ENCODE data around the gene SLC16A12. TPM values are rescaled to one million over a fixed set of nuclear protein-coding genes. Genes with fewer than 3 reads are reported as not detected.
A peak's percentile ranks its signal among the peaks of the same experiment; 100 is the strongest.

Gene SLC16A12
- total and polyA plus RNA-seq, 4 donors = 0.03 to 10.7 (median 0.94) TPM

GRCh38 chr10:89421018-89421476 is 114.3 kb downstream of the SLC16A12 start:
- no peaks in the 10 kb centered on the region for H3K27me3 ChIP-seq (ENCODE audit: control insufficient read depth in 4 of 4, insufficient read depth in 4 of 4, low read length in 3 of 4)
- no peak overlapping the region for H3K27ac ChIP-seq (ENCODE audit: low read depth in 1 of 2, low read length in 2 of 2)
- H3K9ac ChIP-seq (ENCODE audit: low read depth in 1 of 2, low read length in 2 of 2) = no peak overlapping the region
- peaks cover 5 to 20% (median 18%) of the 10 kb centered on the region in 4 donors for H3K4me1 ChIP-seq (ENCODE audit: control insufficient read depth in 4 of 4, insufficient read depth in 4 of 4, low read length in 3 of 4)
- 96% methylated on average over 2 of the region's 2 CpGs for WGBS
- H3K9me3 ChIP-seq (ENCODE audit: control insufficient read depth in 4 of 4, low read length in 3 of 4) = no peaks in the 10 kb centered on the region
- DNase-seq (ENCODE audit: low spot score) = no peak
- H3K4me3 ChIP-seq (ENCODE audit: low read depth in 1 of 3, low read length in 3 of 3) = no peak overlapping the region
- peaks cover 0 to 7% (median 1%) of the 10 kb centered on the region in 4 donors for H3K36me3 ChIP-seq (ENCODE audit: control insufficient read depth in 4 of 4, insufficient read depth in 3 of 4, low read depth in 1 of 4, low read length in 3 of 4)
- TF ChIP-seq YY1 (IDR thresholded peaks at IDR 0.05) = no peak
- no peak for TF ChIP-seq EGR1 (IDR thresholded peaks at IDR 0.05; ENCODE audit: low read depth in 2 of 2)
- no peak for TF ChIP-seq RXRA (IDR thresholded peaks at IDR 0.05)
- TF ChIP-seq, protein P1, sequence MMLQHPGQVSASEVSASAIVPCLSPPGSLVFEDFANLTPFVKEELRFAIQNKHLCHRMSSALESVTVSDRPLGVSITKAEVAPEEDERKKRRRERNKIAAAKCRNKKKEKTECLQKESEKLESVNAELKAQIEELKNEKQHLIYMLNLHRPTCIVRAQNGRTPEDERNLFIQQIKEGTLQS (IDR thresholded peaks at IDR 0.05) = no peak
- no peak for TF ChIP-seq FOXA1 (IDR thresholded peaks at IDR 0.05)
- no peak for TF ChIP-seq JUND (IDR thresholded peaks at IDR 0.05)
- TF ChIP-seq HNF4A (conservative IDR thresholded peaks at IDR 0.05) = no peak
- no peak for TF ChIP-seq RAD21 (IDR thresholded peaks at IDR 0.05)
- TF ChIP-seq FOXA2 (IDR thresholded peaks at IDR 0.05) = no peak
- TF ChIP-seq SP1 (IDR thresholded peaks at IDR 0.05) = no peak
- TF ChIP-seq, protein P2, sequence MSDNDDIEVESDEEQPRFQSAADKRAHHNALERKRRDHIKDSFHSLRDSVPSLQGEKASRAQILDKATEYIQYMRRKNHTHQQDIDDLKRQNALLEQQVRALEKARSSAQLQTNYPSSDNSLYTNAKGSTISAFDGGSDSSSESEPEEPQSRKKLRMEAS (IDR thresholded peaks at IDR 0.05) = no peak
- no peak for TF ChIP-seq GABPA (IDR thresholded peaks at IDR 0.05 in 1 of 2, conservative IDR thresholded peaks at IDR 0.05 in 1 of 2)
- no peak for TF ChIP-seq REST (IDR thresholded peaks at IDR 0.05)
- TF ChIP-seq, protein P3, sequence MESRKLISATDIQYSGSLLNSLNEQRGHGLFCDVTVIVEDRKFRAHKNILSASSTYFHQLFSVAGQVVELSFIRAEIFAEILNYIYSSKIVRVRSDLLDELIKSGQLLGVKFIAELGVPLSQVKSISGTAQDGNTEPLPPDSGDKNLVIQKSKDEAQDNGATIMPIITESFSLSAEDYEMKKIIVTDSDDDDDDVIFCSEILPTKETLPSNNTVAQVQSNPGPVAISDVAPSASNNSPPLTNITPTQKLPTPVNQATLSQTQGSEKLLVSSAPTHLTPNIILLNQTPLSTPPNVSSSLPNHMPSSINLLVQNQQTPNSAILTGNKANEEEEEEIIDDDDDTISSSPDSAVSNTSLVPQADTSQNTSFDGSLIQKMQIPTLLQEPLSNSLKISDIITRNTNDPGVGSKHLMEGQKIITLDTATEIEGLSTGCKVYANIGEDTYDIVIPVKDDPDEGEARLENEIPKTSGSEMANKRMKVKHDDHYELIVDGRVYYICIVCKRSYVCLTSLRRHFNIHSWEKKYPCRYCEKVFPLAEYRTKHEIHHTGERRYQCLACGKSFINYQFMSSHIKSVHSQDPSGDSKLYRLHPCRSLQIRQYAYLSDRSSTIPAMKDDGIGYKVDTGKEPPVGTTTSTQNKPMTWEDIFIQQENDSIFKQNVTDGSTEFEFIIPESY (IDR thresholded peaks at IDR 0.05) = no peak
- no peak for TF ChIP-seq NR2F2 (IDR thresholded peaks at IDR 0.05)

DNA sequence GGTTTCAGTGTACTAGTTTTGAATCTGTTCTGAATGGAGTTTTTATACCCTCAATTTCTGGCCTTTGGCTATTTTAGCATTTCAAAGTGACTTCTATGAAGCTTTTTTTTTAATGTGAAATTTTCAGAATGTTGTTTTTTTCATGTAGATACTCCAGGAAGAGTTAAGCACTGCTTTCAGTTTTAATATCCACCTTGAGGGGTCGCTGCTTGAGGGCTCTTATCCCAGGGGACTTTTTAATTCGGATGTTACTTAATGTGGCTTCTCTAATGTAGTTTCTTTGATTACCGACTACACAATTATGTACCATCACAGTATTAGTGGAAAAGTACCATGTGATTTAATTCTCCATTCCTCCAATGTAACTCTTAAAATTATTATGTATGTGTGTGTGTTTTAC is 115.8 kb downstream of the SLC16A12 start:
- Histone ChIP-seq H3K36me3 (ENCODE audit: control insufficient read depth in 4 of 4, insufficient read depth in 3 of 4, low read depth in 1 of 4, low read length in 3 of 4) (peaks cover 0 to 7% (median 1%) of the 10 kb centered on the region in 4 donors), H3K9ac (ENCODE audit: low read depth in 1 of 2, low read length in 2 of 2) (no peak overlapping the region), H3K9me3 (ENCODE audit: control insufficient read depth in 4 of 4, low read length in 3 of 4) (no peaks in the 10 kb centered on the region), H3K27me3 (ENCODE audit: control insufficient read depth in 4 of 4, insufficient read depth in 4 of 4, low read length in 3 of 4) (no peaks in the 10 kb centered on the region), H3K27ac (ENCODE audit: low read depth in 1 of 2, low read length in 2 of 2) (no peak overlapping the region), H3K4me1 (ENCODE audit: control insufficient read depth in 4 of 4, insufficient read depth in 4 of 4, low read length in 3 of 4) (peaks cover 8 to 16% (median 13%) of the 10 kb centered on the region in 4 donors), H3K4me3 (ENCODE audit: low read depth in 1 of 3, low read length in 3 of 3) (no peak overlapping the region)
- 69% methylated on average over 3 of the region's 3 CpGs for WGBS
- no peak for DNase-seq (ENCODE audit: low spot score)
- TF ChIP-seq, protein P1 (IDR thresholded peaks at IDR 0.05) = no peak
- no peak for TF ChIP-seq YY1 (IDR thresholded peaks at IDR 0.05)
- TF ChIP-seq REST (IDR thresholded peaks at IDR 0.05) = no peak
- no peak for TF ChIP-seq HNF4A (conservative IDR thresholded peaks at IDR 0.05)
- TF ChIP-seq, protein P4, sequence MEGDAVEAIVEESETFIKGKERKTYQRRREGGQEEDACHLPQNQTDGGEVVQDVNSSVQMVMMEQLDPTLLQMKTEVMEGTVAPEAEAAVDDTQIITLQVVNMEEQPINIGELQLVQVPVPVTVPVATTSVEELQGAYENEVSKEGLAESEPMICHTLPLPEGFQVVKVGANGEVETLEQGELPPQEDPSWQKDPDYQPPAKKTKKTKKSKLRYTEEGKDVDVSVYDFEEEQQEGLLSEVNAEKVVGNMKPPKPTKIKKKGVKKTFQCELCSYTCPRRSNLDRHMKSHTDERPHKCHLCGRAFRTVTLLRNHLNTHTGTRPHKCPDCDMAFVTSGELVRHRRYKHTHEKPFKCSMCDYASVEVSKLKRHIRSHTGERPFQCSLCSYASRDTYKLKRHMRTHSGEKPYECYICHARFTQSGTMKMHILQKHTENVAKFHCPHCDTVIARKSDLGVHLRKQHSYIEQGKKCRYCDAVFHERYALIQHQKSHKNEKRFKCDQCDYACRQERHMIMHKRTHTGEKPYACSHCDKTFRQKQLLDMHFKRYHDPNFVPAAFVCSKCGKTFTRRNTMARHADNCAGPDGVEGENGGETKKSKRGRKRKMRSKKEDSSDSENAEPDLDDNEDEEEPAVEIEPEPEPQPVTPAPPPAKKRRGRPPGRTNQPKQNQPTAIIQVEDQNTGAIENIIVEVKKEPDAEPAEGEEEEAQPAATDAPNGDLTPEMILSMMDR (IDR thresholded peaks at IDR 0.05; ENCODE audit: low read depth, low read length, missing input control) = peak; percentile 16
- TF ChIP-seq RAD21 (IDR thresholded peaks at IDR 0.05) = peak in 1 of 2 donors; percentile 38
- TF ChIP-seq FOXA1 (IDR thresholded peaks at IDR 0.05) = no peak
- TF ChIP-seq FOXA2 (IDR thresholded peaks at IDR 0.05) = no peak
- TF ChIP-seq TAF1 (conservative IDR thresholded peaks at IDR 0.05) = no peak
- TF ChIP-seq, protein P3 (IDR thresholded peaks at IDR 0.05) = no peak
- TF ChIP-seq HNF4G (IDR thresholded peaks at IDR 0.05) = no peak
- TF ChIP-seq RXRA (IDR thresholded peaks at IDR 0.05) = no peak

Measured in liver (tissue), 9 donors.